Epidermal melanocyte (primary cell): ENCODE measurements around the gene DDX27.

Source experiments
- DNase-seq: peaks from one replicate; pipeline ENCODE4 v3.0.0; 2011; ENCODE audit warnings: low spot score; ENCODE audit not compliant: insufficient read length

Gene DDX27

DNA sequence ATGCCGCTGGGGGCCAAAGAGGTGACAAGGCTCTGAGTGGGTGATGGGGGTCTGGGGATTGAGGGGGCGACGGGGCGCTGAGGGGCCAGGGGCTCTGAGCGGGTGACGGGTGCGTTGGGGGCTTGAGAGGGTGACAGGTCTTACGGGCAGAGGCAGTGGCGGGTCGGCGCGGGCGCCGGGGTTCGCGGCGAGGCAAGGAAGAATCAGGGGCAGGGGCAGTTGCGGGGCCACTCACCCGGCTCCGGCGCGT, 58.5 kb downstream of the DDX27 start:
- DNase-seq = no peak

DNA sequence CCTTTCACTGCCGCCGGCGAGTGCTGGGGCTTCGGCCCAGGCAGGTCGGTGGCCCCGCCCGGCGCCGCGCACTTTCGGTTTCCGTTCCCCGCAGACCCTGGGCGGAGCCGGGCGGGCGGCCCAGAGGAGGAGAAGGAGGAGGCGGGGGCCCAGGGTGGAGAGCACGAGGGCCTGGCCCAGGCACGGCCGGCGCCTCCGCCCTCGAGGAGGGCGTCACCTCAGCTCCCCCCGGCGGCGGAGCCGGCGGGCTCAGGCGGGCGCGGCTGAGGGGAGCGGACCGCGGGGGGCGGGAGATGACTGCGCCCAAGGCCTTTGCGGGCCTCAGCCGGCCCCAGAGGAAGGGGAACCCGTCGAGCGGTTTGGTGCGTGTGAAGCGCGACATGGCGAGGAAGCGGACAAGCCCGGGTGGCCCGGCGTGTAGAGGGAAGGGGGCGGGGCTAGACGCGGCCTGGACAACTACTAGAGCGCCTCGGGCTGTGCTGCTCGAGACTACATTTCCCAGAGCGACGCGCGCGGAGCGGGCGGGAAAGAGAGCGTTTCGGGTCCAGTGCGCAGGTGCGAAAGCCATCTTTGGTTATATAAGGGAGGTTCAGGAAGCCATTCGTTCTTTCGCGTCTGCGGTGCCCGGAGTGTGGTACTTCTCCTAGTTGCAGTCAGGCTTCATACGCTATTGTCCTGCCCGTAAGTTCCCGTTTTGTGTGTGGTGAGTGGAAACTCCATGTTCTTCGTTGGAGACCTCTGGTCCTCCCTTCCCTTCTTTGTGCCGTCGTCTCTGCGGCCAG, 59.0 kb downstream of the DDX27 start, which contains the start of gene ZNFX1:
ZNFX1 (minus strand) TSS at position 22 of the 782 bp plus-strand sequence. CDS start 2,218 bp downstream, outside the sequence.
- DNase-seq = peak; percentile 89

- DNase-seq = no peak
Measured at GRCh38 chr20:49278818-49279676, 59.8 kb downstream of the DDX27 start.

DNA sequence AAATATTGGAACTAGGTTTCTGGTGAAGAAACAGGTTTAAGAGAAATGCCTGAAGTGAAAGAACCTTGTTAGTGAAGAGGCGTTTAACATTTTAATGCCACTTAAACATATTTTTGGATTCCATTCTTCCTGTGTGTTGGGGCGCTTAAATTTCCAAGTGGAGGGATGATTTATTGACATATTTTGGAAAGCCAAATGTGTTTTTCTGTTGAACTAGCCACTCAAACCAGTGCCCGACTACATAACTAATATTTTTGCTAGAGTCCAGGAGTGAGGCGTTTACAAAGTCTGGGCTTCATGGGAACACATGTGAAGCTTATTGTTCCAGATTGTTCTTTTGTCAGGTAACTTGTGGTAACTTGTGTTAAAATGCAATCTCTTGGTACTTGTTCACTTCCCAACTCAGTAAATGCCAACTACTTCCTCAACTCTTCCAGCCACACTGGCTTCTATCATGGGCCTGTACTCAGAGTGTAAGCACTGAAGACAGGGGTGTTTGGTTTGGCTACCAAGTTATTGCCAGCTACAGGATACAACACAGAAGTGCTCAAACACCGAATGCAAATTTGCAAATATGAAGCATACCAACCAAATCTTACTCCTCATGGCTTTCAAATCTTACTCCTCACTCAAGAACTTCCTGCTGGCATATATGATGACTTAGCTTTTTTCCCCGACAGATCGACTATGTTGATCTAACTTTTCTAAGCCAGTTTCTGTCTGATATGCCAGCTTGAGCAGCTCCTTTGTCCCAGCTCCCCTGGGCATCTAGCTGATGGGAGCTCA, 60.7 kb downstream of the DDX27 start:
- no peak for DNase-seq

- DNase-seq = no peak
Measured at GRCh38 chr20:49280463-49281058, 61.3 kb downstream of the DDX27 start.

- no peak for DNase-seq
Measured at GRCh38 chr20:49281059-49281912, 62.1 kb downstream of the DDX27 start.

GRCh38 chr20:49281913-49282467, 62.8 kb downstream of the DDX27 start:
- no peak for DNase-seq

DNA sequence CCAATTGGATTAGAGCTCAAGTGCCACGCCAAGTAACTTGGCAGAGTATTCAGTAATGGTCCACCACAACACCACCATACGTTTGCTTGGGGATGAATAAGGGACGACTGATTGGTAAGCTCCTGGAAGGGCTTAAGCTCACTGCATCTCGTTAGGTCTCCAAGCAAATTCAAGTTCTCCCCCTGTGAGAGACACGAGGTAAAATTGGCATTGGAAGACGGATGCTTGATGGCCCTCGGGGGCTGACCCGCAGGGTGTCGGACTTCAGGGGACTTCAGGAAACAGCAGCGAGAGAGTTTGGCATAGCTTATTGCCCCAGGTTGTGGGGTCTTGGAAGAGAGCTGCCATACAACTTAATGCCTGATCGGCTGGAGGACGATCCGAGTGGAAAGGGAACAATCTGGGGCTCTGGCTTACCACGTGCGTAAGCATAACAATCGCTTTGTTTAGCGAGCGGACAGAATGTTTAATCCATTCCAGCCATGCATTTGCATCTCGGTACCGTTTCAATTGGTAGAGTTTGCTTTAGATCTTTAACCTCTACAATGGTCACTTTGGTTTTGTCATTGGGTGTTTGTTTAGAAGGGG, 63.5 kb downstream of the DDX27 start:
- DNase-seq = no peak

- no peak for DNase-seq
Measured at GRCh38 chr20:49283176-49283702, 64.0 kb downstream of the DDX27 start.

- DNase-seq = no peak
Measured at GRCh38 chr20:49283703-49284625, 64.7 kb downstream of the DDX27 start.

DNA sequence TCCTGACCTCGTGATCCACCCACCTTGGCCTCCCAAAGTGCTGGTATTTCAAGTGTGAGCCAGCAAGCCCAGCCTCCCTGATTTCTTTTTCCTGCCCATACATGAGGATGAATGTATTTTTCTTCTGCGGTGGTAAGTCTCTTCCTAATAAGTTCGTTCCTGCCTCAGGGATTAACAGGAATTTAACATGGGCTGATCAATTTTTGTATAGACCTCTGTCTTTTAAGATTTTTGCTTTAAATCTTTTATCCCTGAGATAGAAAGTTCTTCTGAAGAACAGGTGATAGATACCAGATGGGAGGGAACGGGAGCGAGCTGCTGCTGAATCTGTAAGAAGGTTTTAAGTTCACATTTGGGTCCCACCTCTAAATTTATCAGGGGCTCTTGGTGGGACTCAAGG, 65.6 kb downstream of the DDX27 start:
- no peak for DNase-seq

GRCh38 chr20:49285233-49285668, 66.0 kb downstream of the DDX27 start:
- DNase-seq = no peak

DNA sequence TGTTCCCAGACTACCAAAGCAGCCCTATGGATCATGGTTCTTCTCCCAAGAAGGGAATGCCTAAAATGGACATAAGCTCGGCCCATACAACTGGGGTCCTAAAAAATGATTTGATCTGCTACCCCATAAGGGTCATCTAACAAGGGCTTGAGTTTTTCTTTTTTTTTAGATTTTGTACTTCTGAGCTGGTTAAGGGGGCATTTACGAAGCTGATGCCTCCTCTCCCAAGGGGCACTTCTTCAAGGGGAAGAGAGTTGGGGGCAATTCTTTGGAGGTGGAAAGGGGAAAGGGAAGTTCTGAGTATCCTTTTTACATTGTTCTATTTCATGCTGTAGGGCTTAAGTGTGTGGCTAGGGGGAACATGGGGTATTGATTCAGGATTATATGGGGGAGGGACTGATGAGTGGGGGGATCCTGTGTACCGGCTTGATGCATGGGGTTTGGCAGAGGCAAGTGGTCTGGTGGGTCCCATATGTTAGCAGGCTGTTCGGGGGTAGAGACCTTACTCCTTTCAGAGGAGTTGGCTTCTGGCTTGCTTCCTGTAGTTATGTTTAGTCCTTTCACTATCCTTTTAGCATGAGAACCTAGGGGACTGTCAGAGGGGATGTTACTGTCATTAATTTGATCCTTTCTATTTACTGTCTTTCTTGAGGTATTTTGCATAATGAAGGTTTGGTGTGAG, 66.7 kb downstream of the DDX27 start:
- DNase-seq = no peak

DNA sequence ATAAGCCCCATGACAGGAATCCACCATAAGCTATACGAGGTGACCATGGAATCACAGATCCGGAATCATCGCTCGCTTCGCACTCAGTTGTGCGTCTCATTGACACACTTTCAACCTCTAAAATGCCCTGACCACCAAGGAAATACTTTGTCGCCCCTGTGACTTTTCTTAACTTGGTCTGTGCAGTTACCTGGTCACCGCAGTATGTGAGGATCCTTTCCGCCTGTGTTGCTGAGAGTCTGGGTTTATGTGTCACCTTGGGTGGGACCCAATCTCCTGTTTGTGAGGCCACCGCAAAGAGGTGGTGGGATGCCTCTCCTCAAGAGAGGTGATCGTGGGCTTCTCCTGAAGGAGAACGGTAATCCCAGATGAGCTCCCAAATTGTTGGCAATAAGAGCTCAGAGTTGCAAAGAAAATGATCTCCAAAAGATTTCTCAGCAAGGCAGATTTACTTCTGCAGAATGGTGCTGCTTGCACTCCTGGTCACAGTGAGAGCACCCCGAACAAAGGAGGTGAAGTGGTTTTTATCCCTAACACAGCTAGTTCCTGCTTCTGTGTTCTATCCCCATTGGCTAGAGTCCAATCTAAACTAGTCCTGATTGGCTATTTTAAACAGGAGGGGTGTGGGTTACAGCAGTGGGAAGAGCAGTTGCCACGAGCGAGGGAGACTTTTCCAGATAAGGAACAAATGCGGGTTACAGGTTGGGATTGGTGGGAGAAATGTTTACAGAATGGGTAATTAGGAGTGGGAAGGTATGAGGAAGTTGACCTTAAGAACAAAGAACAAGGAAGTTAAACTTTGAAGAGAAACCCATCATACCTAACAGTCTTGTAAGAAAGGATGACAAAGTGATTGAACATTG, 67.7 kb downstream of the DDX27 start:
- no peak for DNase-seq

DNA sequence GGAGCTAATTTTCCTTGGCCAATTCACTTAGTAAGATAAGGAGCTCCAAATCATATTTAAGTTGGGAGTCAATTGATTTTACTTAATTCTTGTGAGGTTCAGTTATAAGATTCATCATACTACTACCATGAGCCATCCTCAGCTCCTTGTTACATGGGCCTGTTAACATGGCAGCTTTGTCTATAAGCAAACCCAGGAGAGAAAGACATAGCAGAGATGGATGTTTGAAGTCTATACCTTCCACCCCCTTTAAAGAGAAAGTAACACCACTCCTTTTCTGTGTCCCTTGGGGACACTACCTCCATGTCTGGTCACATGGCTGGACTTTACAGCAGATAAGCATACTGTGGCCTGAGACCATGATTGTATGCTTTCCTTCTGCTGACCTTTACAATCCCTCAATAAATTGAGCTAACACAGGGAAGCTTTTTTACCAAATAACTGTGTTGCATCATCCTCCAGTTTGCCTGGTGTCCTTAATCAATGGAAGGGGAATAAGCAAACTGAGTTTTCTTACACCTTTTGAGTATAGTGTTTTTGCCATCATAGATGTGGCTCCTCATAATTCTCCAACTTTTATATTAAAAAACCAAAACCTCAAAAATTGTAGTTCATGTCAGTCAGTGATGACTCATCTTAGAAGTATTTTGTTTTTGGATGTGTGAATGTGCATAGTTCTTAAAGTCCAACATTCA, 68.5 kb downstream of the DDX27 start:
- no peak for DNase-seq

DNA sequence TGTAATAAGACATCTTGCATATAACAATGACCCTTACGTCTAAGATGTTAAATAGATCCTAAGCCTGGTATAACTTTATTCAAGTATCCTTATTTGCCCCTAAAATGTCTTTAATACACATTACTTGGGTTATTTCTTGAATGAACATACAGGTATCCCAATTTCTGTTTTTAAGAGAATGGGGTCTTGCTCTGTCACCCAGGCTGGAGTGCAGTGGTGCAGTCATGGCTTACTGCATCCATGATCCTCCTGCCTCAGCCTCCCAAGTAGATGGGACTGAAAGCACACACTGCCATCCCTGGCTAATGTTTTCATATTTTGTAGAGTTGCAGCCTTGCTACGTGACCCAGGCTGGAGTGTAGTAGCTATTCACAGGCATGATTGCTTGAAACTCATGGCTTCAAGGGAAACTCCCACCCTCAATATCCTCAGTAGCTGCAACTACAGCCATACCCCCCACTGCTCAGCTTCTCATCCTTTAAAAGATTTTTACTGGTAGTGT, 69.1 kb downstream of the DDX27 start:
- DNase-seq = no peak
